Measurements from ENCODE around the gene TJAP1. TPM values are rescaled to one million over a fixed set of nuclear protein-coding genes. Genes with fewer than 3 reads are reported as not detected.

The TJAP1 gene
- total and polyA plus RNA-seq, 12 donors = 13.0 to 29.7 (median 19.6) TPM

DNA sequence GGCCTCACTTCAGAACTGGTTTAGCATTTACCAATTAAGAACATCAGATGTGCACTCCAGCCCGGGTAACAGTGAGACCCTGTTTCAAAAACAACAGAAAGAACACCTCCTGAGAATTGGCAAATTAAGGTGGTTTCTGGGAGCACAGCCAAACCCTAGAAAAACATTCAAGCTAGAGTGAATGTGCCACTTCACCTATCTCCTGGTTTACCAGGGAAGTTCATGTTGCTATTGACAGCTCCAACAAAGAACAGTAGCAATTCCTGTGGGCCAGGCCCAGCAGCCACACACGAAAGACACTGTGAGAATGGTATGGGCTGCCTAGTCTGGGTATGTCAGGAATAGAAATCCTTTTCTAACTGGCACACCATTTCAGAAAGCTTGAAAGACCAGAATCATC, 44.5 kb downstream of the TJAP1 start:
- WGBS, 2 donors = 27 to 43% methylated on average over 2 of the region's 2 CpGs

DNA sequence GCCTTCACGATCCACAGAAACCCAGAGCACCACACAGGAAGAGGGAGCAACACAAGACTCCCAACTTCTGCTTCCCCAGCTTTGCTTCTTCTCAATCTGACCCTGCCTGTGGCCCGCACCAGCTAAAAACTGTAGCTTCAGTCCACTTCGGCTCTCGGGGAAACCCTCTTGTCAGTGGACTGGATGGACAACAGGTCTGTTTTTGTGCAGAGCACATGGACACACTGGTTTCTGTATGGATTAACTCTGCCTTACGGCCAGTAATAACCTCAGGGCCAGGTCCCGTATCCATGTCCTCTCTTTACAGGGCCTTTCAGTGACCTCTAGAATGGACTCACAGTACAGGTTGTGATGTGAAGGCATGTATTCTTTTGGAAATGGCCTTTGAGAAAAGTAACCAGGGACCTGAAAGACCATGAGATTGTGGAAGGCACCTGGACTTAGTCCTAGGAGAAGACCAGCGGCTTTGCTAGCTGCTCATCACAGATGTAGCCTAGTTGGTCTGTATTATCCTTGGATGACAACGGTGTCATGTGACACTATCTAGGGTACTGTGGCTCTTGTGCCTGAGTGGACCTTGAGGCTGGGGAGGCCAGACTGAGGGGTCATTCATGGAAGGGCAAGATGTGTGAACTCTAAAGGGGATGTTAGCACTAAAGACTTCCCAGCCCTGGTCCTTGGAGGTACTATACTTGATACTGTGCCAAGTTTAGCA, 45.3 kb downstream of the TJAP1 start:
- DNase-seq (no peak), ATAC-seq (no peak)
- Histone ChIP-seq H3K27me3 (no peaks in the 10 kb centered on the region), H3K4me3 (no peak overlapping the region), H3K4me1 (peaks cover 5 to 37% (median 23%) of the 10 kb centered on the region in 9 donors), H3K27ac (peak overlapping the region in 6 of 10 donors; percentile 31 to 78 (median 49)), H3K9me3 (no peaks in the 10 kb centered on the region), H3K36me3 (peaks cover 0 to 90% (median 76%) of the 10 kb centered on the region in 9 donors)
- intact Hi-C loops (cut with DNase I) = no loop called here
- TF ChIP-seq, protein P1, sequence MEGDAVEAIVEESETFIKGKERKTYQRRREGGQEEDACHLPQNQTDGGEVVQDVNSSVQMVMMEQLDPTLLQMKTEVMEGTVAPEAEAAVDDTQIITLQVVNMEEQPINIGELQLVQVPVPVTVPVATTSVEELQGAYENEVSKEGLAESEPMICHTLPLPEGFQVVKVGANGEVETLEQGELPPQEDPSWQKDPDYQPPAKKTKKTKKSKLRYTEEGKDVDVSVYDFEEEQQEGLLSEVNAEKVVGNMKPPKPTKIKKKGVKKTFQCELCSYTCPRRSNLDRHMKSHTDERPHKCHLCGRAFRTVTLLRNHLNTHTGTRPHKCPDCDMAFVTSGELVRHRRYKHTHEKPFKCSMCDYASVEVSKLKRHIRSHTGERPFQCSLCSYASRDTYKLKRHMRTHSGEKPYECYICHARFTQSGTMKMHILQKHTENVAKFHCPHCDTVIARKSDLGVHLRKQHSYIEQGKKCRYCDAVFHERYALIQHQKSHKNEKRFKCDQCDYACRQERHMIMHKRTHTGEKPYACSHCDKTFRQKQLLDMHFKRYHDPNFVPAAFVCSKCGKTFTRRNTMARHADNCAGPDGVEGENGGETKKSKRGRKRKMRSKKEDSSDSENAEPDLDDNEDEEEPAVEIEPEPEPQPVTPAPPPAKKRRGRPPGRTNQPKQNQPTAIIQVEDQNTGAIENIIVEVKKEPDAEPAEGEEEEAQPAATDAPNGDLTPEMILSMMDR (IDR thresholded peaks at IDR 0.05) = no peak
- WGBS, 2 donors = 78 to 80% methylated on average over 8 of the region's 8 CpGs

More for the DNA sequence above, 44.5 kb downstream of the TJAP1 start:
- H3K4me1 ChIP-seq = peaks cover 5 to 41% (median 28%) of the 10 kb centered on the region in 9 donors
- peak overlapping the region in 8 of 10 donors; percentile 17 to 78 (median 36) for H3K27ac ChIP-seq
- H3K4me3 ChIP-seq = no peak overlapping the region
- H3K36me3 ChIP-seq = peaks cover 0 to 81% (median 67%) of the 10 kb centered on the region in 9 donors
- intact Hi-C loops (cut with DNase I) = no loop called here
- no peaks in the 10 kb centered on the region for H3K27me3 ChIP-seq
- no peaks in the 10 kb centered on the region for H3K9me3 ChIP-seq
- TF ChIP-seq, protein P1 (IDR thresholded peaks at IDR 0.05) = no peak
- no peak for DNase-seq
- peak in 2 of 8 donors; percentile 35 to 50 for ATAC-seq

DNA sequence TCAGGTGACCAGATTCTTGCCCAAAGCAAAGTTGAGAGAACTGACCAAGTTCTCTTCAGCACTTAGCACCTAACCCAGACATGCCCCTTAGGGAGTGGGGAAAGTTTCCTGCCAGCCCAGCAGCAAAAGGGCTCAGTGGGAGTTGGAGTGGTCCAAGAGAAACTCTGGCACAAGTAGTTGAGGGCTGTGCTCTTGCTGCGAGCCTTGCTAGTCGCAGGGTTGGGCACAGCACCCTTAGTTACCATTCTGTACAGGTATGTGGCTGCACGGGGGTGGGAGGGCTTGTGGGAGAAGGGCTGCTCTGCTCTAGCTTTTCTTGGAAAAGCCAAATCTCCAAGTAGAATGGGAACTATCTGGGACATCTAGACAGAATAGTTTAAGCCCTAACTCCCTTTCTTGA, 45.9 kb downstream of the TJAP1 start:
- DNase-seq (no peak), ATAC-seq (no peak)
- H3K27me3 ChIP-seq = no peaks in the 10 kb centered on the region
- H3K27ac ChIP-seq = peak overlapping the region in 3 of 10 donors; percentile 42 to 78 (median 70)
- TF ChIP-seq, protein P1 (IDR thresholded peaks at IDR 0.05) = no peak
- peaks cover 0 to 31% (median 18%) of the 10 kb centered on the region in 9 donors for H3K4me1 ChIP-seq
- intact Hi-C loops (cut with DNase I) = no loop called here
- 94 to 96% methylated on average over 3 of the region's 3 CpGs for WGBS, 2 donors
- peaks cover 0 to 95% (median 81%) of the 10 kb centered on the region in 9 donors for H3K36me3 ChIP-seq
- H3K4me3 ChIP-seq = no peak overlapping the region
- H3K9me3 ChIP-seq = no peaks in the 10 kb centered on the region

DNA sequence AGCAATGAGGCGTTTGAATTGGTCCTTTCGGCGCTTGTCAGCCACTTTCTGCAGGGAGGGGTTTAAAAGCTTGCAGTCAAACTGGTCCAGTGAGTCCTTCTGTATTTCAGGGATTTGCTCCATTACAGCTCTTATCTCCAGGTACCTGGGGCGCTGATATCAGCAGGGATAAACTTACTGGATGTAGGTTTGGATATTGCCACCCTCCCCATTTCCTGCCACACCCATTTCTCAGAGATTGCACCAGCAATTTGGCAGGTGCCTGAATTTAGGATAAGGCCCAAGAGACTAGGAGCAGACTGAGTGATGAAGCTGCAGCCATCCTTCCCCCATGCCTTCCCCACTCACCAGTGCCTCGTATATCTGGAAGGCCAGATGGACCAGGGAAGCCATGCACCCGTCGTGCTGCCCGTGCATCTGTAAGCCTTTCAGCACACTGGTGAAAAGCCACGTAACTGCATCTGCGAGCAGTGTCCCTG, 47.2 kb downstream of the TJAP1 start:
- TF ChIP-seq, protein P1 (IDR thresholded peaks at IDR 0.05) = no peak
- peaks cover 0 to 23% (median 8%) of the 10 kb centered on the region in 9 donors for H3K4me1 ChIP-seq
- H3K4me3 ChIP-seq = no peak overlapping the region
- no peaks in the 10 kb centered on the region for H3K27me3 ChIP-seq
- intact Hi-C loops (cut with DNase I) = no loop called here
- H3K9me3 ChIP-seq = no peaks in the 10 kb centered on the region
- ATAC-seq (no peak), DNase-seq (no peak)
- peaks cover 0 to 100% (median 91%) of the 10 kb centered on the region in 9 donors for H3K36me3 ChIP-seq
- no peak overlapping the region for H3K27ac ChIP-seq
- 89 to 91% methylated on average over 10 of the region's 10 CpGs for WGBS, 2 donors

Measured in heart right ventricle (tissue), 16 donors.